SK-N-SH treated with all-trans-retinoic acid at 6 μM for 48 hours (cell line): Measurements from ENCODE around the gene IGFBP2.

ENCODE experiments used
- ARNTL ChIP-seq: fragments of 450-650 bp; formaldehyde crosslinking; IDR thresholded peaks from 2 replicates; pipeline ENCODE4 v1.5.0; 2020; ENCODE audit warnings: low read depth, mild to moderate bottlenecking, moderate library complexity, borderline replicate concordance
- BACH2 ChIP-seq: fragments of 250-450 bp; sonication (Bioruptor Pico); IDR thresholded peaks from 2 replicates; pipeline ENCODE4 v1.9.0; 2021; ENCODE audit warnings: mild to moderate bottlenecking, borderline replicate concordance
- CREB5 ChIP-seq: fragments of 250-450 bp; sonication (Bioruptor Pico); IDR thresholded peaks from 2 replicates; pipeline ENCODE4 v1.5.1; 2020; ENCODE audit warnings: low read depth, mild to moderate bottlenecking, moderate library complexity
- CSDC2 ChIP-seq: fragments of 250-450 bp; sonication (Bioruptor Pico); IDR thresholded peaks from 2 replicates; pipeline ENCODE4 v1.5.0; 2020; ENCODE audit warnings: mild to moderate bottlenecking, moderate library complexity
- GLIS3 ChIP-seq: fragments of 250-450 bp; sonication (Bioruptor Pico); IDR thresholded peaks from 2 replicates; pipeline ENCODE4 v1.5.0; 2020; ENCODE audit warnings: mild to moderate bottlenecking, moderate library complexity
- ISL1 ChIP-seq: fragments of 250-450 bp; sonication (Bioruptor Pico); IDR thresholded peaks from 2 replicates; pipeline ENCODE4 v2.1.2; 2022; ENCODE audit warnings: mild to moderate bottlenecking, moderate library complexity
- OSR1 ChIP-seq: fragments of 250-450 bp; sonication (Bioruptor Pico); IDR thresholded peaks from 2 replicates; pipeline ENCODE4 v1.8.0; 2022; ENCODE audit warnings: moderate library complexity, mild to moderate bottlenecking, inconsistent platforms
- PATZ1 ChIP-seq: fragments of 250-450 bp; sonication (Bioruptor Pico); IDR thresholded peaks from 2 replicates; pipeline ENCODE4 v1.8.0; 2020; ENCODE audit warnings: mild to moderate bottlenecking, moderate library complexity, borderline replicate concordance
- PPARA ChIP-seq: fragments of 250-450 bp; sonication (Bioruptor Pico); IDR thresholded peaks from 2 replicates; pipeline ENCODE4 v1.5.0; 2020; ENCODE audit warnings: mild to moderate bottlenecking, borderline replicate concordance
- RARB ChIP-seq: fragments of 250-450 bp; sonication (Bioruptor Pico); IDR thresholded peaks from 2 replicates; pipeline ENCODE4 v1.8.0; 2021; ENCODE audit warnings: mild to moderate bottlenecking, moderate library complexity
- ZC3H10 ChIP-seq: fragments of 250-450 bp; sonication (Bioruptor Pico); IDR thresholded peaks from 2 replicates; pipeline ENCODE4 v1.5.1; 2021; ENCODE audit warnings: mild to moderate bottlenecking, moderate library complexity
- ZFP3 ChIP-seq: fragments of 250-450 bp; sonication (Bioruptor Pico); IDR thresholded peaks from 2 replicates; pipeline ENCODE4 v1.5.0; 2020; ENCODE audit warnings: mild to moderate bottlenecking, moderate library complexity

- no peak for TF ChIP-seq CSDC2
- no peak for TF ChIP-seq CREB5 (CRISPR knock-in tag)
- no peak for TF ChIP-seq PPARA (CRISPR knock-in tag)
- TF ChIP-seq RARB (CRISPR knock-in tag), result no peak
- no peak for TF ChIP-seq PATZ1 (CRISPR knock-in tag)
- no peak for TF ChIP-seq ZC3H10
- TF ChIP-seq BACH2 (CRISPR knock-in tag), result no peak
- TF ChIP-seq ISL1, result no peak
- no peak for TF ChIP-seq ZFP3 (CRISPR knock-in tag)
- no peak for TF ChIP-seq ARNTL
- TF ChIP-seq OSR1 (CRISPR knock-in tag), result no peak
- TF ChIP-seq GLIS3 (CRISPR knock-in tag), result no peak
Observed at GRCh38 chr2:216663846-216664245, 30.6 kb downstream of the IGFBP2 start.
